Transverse colon (tissue), 4 donors: ENCODE results near the gene HERC4. TPM values are rescaled to one million over a fixed set of nuclear protein-coding genes. Genes with fewer than 3 reads are reported as not detected.

Source experiments
- DNase-seq: peaks from one replicate; pipeline ENCODE4 v3.0.0-alpha.2; 2019
- H3K27ac ChIP-seq, 4 donors: fragments of 200-600 bp; sonication (generic); 2 replicates each; pipeline ENCODE4 v1.5.1; 2016 to 2018; ENCODE audit warnings: inconsistent platforms in 4 of 4
- H3K27me3 ChIP-seq: fragments of 200-600 bp; sonication (generic); 2 replicates; pipeline ENCODE4 v1.5.1; 2017; ENCODE audit warnings: inconsistent platforms
- H3K36me3 ChIP-seq, 4 donors: fragments of 200-600 bp; sonication (generic); 2 replicates each; pipeline ENCODE4 v1.5.1; 2017 to 2019; ENCODE audit warnings: inconsistent platforms in 4 of 4
- H3K4me1 ChIP-seq, 4 donors: fragments of 200-600 bp; sonication (generic); 2 replicates each; pipeline ENCODE4 v1.5.1; 2017 to 2020; ENCODE audit warnings: inconsistent platforms in 4 of 4
- H3K4me3 ChIP-seq, 4 donors: fragments of 200-600 bp; sonication (generic); 1 replicate in 1 of 4; 2 replicates in 3 of 4; pipeline versions ENCODE4 v1.5.1 to v1.6.1; 2017 to 2019; ENCODE audit warnings: inconsistent platforms in 4 of 4
- H3K9me3 ChIP-seq, 2 donors: fragments of 200-600 bp; sonication (generic); 2 replicates each; pipeline ENCODE4 v1.5.1; 2017 to 2019; ENCODE audit warnings: inconsistent platforms in 2 of 2
- EP300 ChIP-seq: sonication (generic); formaldehyde crosslinking; IDR thresholded peaks from one replicate; pipeline ENCODE4 v1.6.1; 2017; ENCODE audit warnings: antibody characterized with exemption, low read depth
- POLR2A ChIP-seq: fragments of 450-650 bp; IDR thresholded peaks from one replicate; pipeline ENCODE4 v1.6.1; 2016; ENCODE audit warnings: antibody characterized with exemption, mild to moderate bottlenecking, moderate library complexity
- POLR2AphosphoS5 ChIP-seq, 3 donors: sonication (generic); formaldehyde crosslinking; IDR thresholded peaks; one replicate each; pipeline ENCODE4 v1.6.1; 2016; ENCODE audit warnings: antibody characterized with exemption in 3 of 3
- WGBS, 2 donors: methylation state at CpG; one replicate each; pipeline ENCODE4 v1.1.5; 2018; ENCODE audit warnings: low coverage in 1 of 2; 5-methylcytosine and 5-hydroxymethylcytosine counted together
- in situ Hi-C, 4 donors: fragments of 200-750 bp; cut with MboI; loops; one replicate each; pipeline versions ENCODE4 v1.15.0 to v1.15.1; 2017; ENCODE audit warnings: low sequenced_read_pairs in 3 of 4, low pct_ligation_motif_present in 1 of 4, low pct_unique_long_range_greater_than_20kb in 1 of 4
- intact Hi-C: fragments of 100-400 bp; cut with DNase I; formaldehyde crosslinking; loops from one replicate; pipeline ENCODE4 v1.15.1; 2023; ENCODE audit warnings: low total_unique reads
- total RNA-seq, 4 donors: library from RNA; depleted of rRNA; stranded (reverse); fragments of >200 nt; gene quantifications; one replicate each; pipeline ENCODE4 v1.1.0, GENCODE V29; 2016
- TF ChIP-seq, protein P1 (sequence below), 5 experiments: fragments of 200-600 bp in 3 of 5; fragments of 450-650 bp in 2 of 5; sonication (generic) in 3 of 5; IDR thresholded peaks; 1 replicate in 2 of 5; 2 replicates in 3 of 5; pipeline ENCODE4 v1.5.1; 2016 to 2017; ENCODE audit warnings: antibody characterized with exemption in 5 of 5, inconsistent platforms in 3 of 5, mild to moderate bottlenecking in 2 of 5, moderate library complexity in 1 of 5

Gene HERC4
- total RNA-seq, 4 donors from 2014 or later = 32.0 to 154 (median 105) TPM

DNA sequence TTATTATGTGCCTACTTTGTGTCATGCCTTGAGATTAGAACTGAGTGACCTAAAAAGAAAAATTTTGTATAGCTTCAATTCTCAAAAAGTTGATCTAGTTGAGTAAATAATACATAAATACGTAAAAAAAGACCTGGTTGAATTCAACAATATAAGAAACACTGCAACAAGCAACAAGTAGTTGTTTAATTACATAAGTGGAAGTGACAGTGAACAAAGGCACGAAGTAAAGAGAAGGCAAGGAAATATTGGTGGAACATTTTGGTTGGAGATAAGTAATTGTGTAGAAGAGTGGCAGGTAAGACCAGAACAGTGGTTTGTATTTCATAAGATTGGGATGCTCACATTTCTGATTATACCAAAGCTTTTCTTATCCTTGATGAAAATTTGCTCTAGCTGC, 26.0 kb upstream of the HERC4 start:
- in situ Hi-C loops (no loop called here), intact Hi-C loops (no loop called here)
- TF ChIP-seq POLR2AphosphoS5 (IDR thresholded peaks at IDR 0.05) = no peak
- no peak for TF ChIP-seq EP300
- no peak for TF ChIP-seq POLR2A
- TF ChIP-seq, protein P1, sequence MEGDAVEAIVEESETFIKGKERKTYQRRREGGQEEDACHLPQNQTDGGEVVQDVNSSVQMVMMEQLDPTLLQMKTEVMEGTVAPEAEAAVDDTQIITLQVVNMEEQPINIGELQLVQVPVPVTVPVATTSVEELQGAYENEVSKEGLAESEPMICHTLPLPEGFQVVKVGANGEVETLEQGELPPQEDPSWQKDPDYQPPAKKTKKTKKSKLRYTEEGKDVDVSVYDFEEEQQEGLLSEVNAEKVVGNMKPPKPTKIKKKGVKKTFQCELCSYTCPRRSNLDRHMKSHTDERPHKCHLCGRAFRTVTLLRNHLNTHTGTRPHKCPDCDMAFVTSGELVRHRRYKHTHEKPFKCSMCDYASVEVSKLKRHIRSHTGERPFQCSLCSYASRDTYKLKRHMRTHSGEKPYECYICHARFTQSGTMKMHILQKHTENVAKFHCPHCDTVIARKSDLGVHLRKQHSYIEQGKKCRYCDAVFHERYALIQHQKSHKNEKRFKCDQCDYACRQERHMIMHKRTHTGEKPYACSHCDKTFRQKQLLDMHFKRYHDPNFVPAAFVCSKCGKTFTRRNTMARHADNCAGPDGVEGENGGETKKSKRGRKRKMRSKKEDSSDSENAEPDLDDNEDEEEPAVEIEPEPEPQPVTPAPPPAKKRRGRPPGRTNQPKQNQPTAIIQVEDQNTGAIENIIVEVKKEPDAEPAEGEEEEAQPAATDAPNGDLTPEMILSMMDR (IDR thresholded peaks at IDR 0.05) = no peak
- H3K9me3 ChIP-seq = no peaks in the 10 kb centered on the region
- H3K4me1 ChIP-seq = peaks cover 0 to 13% (median 5%) of the 10 kb centered on the region in 4 donors
- no peaks in the 10 kb centered on the region for H3K36me3 ChIP-seq
- no peak overlapping the region for H3K4me3 ChIP-seq
- 86 to 87% methylated on average over 2 of the region's 2 CpGs for WGBS, 2 donors
- no peak for DNase-seq
- no peak overlapping the region for H3K27ac ChIP-seq
- peaks cover 3% of the 10 kb centered on the region for H3K27me3 ChIP-seq

DNA sequence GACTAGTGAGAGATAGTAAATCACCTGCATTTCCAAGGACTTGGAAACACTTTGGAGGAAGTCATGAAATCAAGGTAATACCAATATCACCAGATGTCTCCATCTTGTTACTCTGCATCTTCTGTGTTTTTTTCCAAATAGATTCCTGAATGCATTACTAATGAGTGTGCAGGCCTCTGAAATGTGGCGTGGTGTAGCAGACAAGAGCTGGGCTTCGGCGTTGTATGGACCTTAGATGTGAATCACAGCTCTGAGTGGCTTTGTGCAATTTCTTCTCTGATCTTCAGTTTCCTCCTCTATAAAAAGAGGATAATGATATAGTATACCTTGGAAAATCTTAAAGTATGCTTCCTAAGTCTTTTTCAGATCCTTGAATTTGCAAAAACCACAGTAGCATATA, 24.7 kb upstream of the HERC4 start:
- TF ChIP-seq POLR2AphosphoS5 (IDR thresholded peaks at IDR 0.05) = no peak
- no peak for TF ChIP-seq POLR2A
- TF ChIP-seq EP300 = no peak
- TF ChIP-seq, protein P1 (IDR thresholded peaks at IDR 0.05) = no peak
- DNase-seq = no peak
- Histone ChIP-seq H3K4me1 (peaks cover 0 to 13% (median 5%) of the 10 kb centered on the region in 4 donors), H3K27ac (no peak overlapping the region), H3K9me3 (no peaks in the 10 kb centered on the region), H3K4me3 (no peak overlapping the region), H3K36me3 (no peaks in the 10 kb centered on the region), H3K27me3 (peaks cover 3% of the 10 kb centered on the region)
- intact Hi-C loops (no loop called here), in situ Hi-C loops (no loop called here)
- 96 to 100% methylated on average over 3 of the region's 3 CpGs for WGBS, 2 donors

- Histone ChIP-seq H3K4me3 (no peak overlapping the region), H3K9me3 (no peaks in the 10 kb centered on the region), H3K4me1 (peaks cover 0 to 13% (median 5%) of the 10 kb centered on the region in 4 donors), H3K36me3 (no peaks in the 10 kb centered on the region), H3K27ac (peak overlapping the region in 2 of 4 donors; percentile 15 to 44), H3K27me3 (no peaks in the 10 kb centered on the region)
- DNase-seq = peak; percentile 72
- peak in 1 of 3 donors; percentile 26 for TF ChIP-seq POLR2AphosphoS5 (IDR thresholded peaks at IDR 0.05)
- TF ChIP-seq, protein P1 (IDR thresholded peaks at IDR 0.05) = no peak
- no peak for TF ChIP-seq POLR2A
- TF ChIP-seq EP300 = no peak
- intact Hi-C loops (no loop called here), in situ Hi-C loops (no loop called here)
- 61 to 83% methylated on average over 2 to 4 of the region's 4 CpGs for WGBS, 2 donors
Measured at GRCh38 chr10:68096913-68097516, 21.9 kb upstream of the HERC4 start.

- in situ Hi-C loops (no loop called here), intact Hi-C loops (no loop called here)
- H3K9me3 ChIP-seq = no peaks in the 10 kb centered on the region
- H3K27me3 ChIP-seq = no peaks in the 10 kb centered on the region
- no peak overlapping the region for H3K4me3 ChIP-seq
- 74 to 82% methylated on average over 2 of the region's 2 CpGs for WGBS, 2 donors
- H3K4me1 ChIP-seq = peaks cover 0 to 13% (median 5%) of the 10 kb centered on the region in 4 donors
- DNase-seq = no peak
- no peaks in the 10 kb centered on the region for H3K36me3 ChIP-seq
- no peak for TF ChIP-seq POLR2AphosphoS5 (IDR thresholded peaks at IDR 0.05)
- no peak for TF ChIP-seq EP300
- TF ChIP-seq, protein P1 (IDR thresholded peaks at IDR 0.05) = no peak
- TF ChIP-seq POLR2A = no peak
- no peak overlapping the region for H3K27ac ChIP-seq
Measured at GRCh38 chr10:68095153-68095552, 20.1 kb upstream of the HERC4 start.
